Mammary epithelial cell (primary cell): ENCODE results near the gene LEKR1.

Experiments used
- CTCF ChIP-seq, 2 donors: IDR thresholded peaks in 1 of 2; conservative IDR thresholded peaks in 1 of 2; 2 replicates each; pipeline ENCODE4 v1.5.1; 2011 to 2012; ENCODE audit warnings: inconsistent platforms in 2 of 2, low read length in 2 of 2, mild to moderate bottlenecking in 2 of 2, control low read depth in 1 of 2, low read depth in 1 of 2; ENCODE audit not compliant: insufficient read depth in 1 of 2; ENCODE audit errors: extremely low read depth in 1 of 2
- EZH2 ChIP-seq: IDR thresholded peaks from 2 replicates; pipeline ENCODE4 v1.6.1; 2012; ENCODE audit warnings: low read length, inconsistent platforms, borderline replicate concordance

GRCh38 chr3:156782319-156782718, 43.8 kb upstream of the LEKR1 start:
- TF ChIP-seq EZH2, result no peak
- no peak for TF ChIP-seq CTCF (conservative IDR thresholded peaks at IDR 0.05 in 1 of 2, IDR thresholded peaks at IDR 0.05 in 1 of 2; ENCODE audit: extremely low read depth in 1 of 2, insufficient read depth in 1 of 2, low read depth in 1 of 2, low read length in 2 of 2)
